ENCODE measurements around the gene ESYT2. TPM values are rescaled to one million over a fixed set of nuclear protein-coding genes. Genes with fewer than 3 reads are reported as not detected.
A peak's percentile ranks its signal among the peaks of the same experiment; 100 is the strongest.

ESYT2 gene
- total RNA-seq, 1 donor from 2014 or later: 58.0 TPM

- no peak for DNase-seq
Measured at GRCh38 chr7:158825628-158826289, 3.5 kb downstream of the ESYT2 start.

GRCh38 chr7:158824028-158824427 is 5.3 kb downstream of the ESYT2 start:
- no peak for DNase-seq

- DNase-seq: peak; percentile 79
Measured at GRCh38 chr7:158821171-158822031, 7.9 kb downstream of the ESYT2 start.

GRCh38 chr7:158820656-158821055 is 8.7 kb downstream of the ESYT2 start:
- DNase-seq: no peak

- DNase-seq: peak; percentile 41
Measured at GRCh38 chr7:158819571-158820203, 9.6 kb downstream of the ESYT2 start.

GRCh38 chr7:158818325-158819213 is 10.7 kb downstream of the ESYT2 start:
- peak; percentile 56 for DNase-seq

GRCh38 chr7:158816995-158817394 is 12.3 kb downstream of the ESYT2 start:
- no peak for DNase-seq

GRCh38 chr7:158816271-158816670 is 13.0 kb downstream of the ESYT2 start:
- peak; percentile 39 for DNase-seq

GRCh38 chr7:158815800-158816128 is 13.5 kb downstream of the ESYT2 start:
- DNase-seq: no peak

GRCh38 chr7:158815083-158815799 is 14.1 kb downstream of the ESYT2 start:
- no peak for DNase-seq

- DNase-seq: no peak
Measured at GRCh38 chr7:158814637-158815036, 14.7 kb downstream of the ESYT2 start.

GRCh38 chr7:158812684-158813083 is 16.6 kb downstream of the ESYT2 start:
- DNase-seq: no peak

- DNase-seq: no peak
Measured at GRCh38 chr7:158811894-158812293, 17.4 kb downstream of the ESYT2 start.

GRCh38 chr7:158811461-158811860 is 17.8 kb downstream of the ESYT2 start:
- DNase-seq: no peak

- DNase-seq: no peak
Measured at GRCh38 chr7:158810846-158811245, 18.5 kb downstream of the ESYT2 start.

- no peak for DNase-seq
Measured at GRCh38 chr7:158809596-158809995, 19.7 kb downstream of the ESYT2 start.

- DNase-seq: no peak
Measured at GRCh38 chr7:158808126-158808525, 21.2 kb downstream of the ESYT2 start.

GRCh38 chr7:158805937-158806336 is 23.4 kb downstream of the ESYT2 start:
- no peak for DNase-seq

- DNase-seq: no peak
Measured at GRCh38 chr7:158805414-158805813, 23.9 kb downstream of the ESYT2 start.

GRCh38 chr7:158804335-158804734 is 25.0 kb downstream of the ESYT2 start:
- no peak for DNase-seq

GRCh38 chr7:158803367-158803969 is 25.8 kb downstream of the ESYT2 start:
- no peak for DNase-seq
